Measurements from ENCODE around the gene ZNF580. TPM values are rescaled to one million over a fixed set of nuclear protein-coding genes. Genes with fewer than 3 reads are reported as not detected.
A peak's percentile ranks its signal among the peaks of the same experiment; 100 is the strongest.

The ZNF580 gene
- total RNA-seq, 1 donor from 2014 or later = 11.8 TPM

DNA sequence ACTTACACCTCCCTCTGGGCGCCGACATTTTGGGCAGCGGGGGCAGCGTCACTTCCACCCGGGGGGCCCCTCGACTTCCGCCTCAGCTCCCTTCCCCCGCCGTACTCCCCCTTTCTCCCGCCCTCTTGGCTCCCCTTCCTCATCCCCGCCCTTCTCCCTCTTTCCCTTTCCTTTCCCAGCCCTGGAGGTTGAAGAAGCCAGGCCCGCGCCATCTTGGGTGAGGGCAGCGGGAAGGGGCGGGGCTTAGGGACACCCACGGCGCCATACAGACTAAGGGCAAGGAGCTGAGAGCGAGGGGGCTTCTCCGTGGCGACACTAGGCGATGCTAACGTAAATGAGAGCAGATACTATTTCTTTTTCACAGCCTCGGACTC lies 41.3 kb upstream of the ZNF580 start, which contains the start of gene FIZ1:
Gene FIZ1, minus strand, starts transcription at position 50 of the 374 bp plus-strand sequence. CDS start 1,652 bp downstream, outside the sequence.
- peaks cover 33% of the 10 kb centered on the region for H3K4me1 ChIP-seq
- intact Hi-C loops (cut with micrococcal nuclease) = no loop called here
- peaks cover 26% of the 10 kb centered on the region for H3K36me3 ChIP-seq
- no peaks in the 10 kb centered on the region for H3K9me3 ChIP-seq (replicated peaks)
- H3K27me3 ChIP-seq (ENCODE audit: low read depth) = no peaks in the 10 kb centered on the region
- peak within 1 kb of the TSS; percentile 99 for H3K27ac ChIP-seq (replicated peaks)
- peak; percentile 99 for DNase-seq
- TF ChIP-seq, protein P1, sequence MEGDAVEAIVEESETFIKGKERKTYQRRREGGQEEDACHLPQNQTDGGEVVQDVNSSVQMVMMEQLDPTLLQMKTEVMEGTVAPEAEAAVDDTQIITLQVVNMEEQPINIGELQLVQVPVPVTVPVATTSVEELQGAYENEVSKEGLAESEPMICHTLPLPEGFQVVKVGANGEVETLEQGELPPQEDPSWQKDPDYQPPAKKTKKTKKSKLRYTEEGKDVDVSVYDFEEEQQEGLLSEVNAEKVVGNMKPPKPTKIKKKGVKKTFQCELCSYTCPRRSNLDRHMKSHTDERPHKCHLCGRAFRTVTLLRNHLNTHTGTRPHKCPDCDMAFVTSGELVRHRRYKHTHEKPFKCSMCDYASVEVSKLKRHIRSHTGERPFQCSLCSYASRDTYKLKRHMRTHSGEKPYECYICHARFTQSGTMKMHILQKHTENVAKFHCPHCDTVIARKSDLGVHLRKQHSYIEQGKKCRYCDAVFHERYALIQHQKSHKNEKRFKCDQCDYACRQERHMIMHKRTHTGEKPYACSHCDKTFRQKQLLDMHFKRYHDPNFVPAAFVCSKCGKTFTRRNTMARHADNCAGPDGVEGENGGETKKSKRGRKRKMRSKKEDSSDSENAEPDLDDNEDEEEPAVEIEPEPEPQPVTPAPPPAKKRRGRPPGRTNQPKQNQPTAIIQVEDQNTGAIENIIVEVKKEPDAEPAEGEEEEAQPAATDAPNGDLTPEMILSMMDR (IDR thresholded peaks at IDR 0.05; ENCODE audit: borderline replicate concordance) = no peak
- H3K4me3 ChIP-seq = peak within 1 kb of the TSS; percentile 83

DNA sequence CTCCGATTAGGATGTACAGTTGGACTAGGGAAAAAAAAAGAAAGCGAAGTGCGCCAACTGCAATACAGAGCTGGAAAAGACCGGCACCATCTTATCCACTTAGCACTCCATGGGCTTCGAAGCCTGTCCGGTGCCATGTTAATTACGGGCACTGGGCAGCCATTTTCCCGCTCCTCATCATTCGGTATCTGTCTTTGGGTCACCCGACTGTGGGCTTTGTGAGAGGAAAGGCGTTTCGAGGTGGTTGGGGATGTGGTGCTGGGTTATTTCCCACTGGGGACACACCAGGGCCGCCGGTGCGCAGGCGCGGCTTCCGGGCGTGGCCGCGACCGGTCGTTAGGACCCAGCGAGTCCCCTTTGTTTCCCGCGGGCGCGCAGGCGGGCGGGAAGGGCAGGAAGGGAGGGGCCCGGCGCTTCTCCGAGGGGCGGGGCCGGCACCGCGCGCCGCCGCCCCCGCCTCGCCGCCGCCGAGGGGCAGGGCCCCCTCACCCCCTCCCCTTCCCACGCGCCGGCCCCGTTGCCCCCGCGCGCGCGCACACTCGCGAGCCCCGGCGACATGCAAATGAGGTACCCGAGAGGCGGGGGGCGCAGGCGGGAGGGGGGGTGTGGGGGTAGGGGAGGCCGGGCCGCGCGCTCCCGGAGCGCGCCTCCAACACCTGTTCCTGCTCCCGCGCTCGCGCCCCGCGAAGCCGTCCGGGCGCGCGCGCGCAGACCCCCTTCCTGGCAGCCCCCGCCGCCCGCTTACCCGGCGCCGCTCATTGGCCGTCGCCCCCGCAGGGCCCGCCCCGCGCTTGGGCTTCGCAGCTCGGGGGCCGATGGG lies 40.8 kb upstream of the ZNF580 start, which contains the start of gene ZNF524:
Gene ZNF524, plus strand, starts transcription at position 447 of the 820 bp plus-strand sequence. CDS start 1,825 bp downstream, outside the sequence.
- peaks cover 39% of the 10 kb centered on the region for H3K4me1 ChIP-seq
- H3K36me3 ChIP-seq = peaks cover 25% of the 10 kb centered on the region
- peak; percentile 84 for DNase-seq
- H3K4me3 ChIP-seq = peak within 1 kb of the TSS; percentile 83
- no peaks in the 10 kb centered on the region for H3K27me3 ChIP-seq (ENCODE audit: low read depth)
- TF ChIP-seq, protein P1 (IDR thresholded peaks at IDR 0.05; ENCODE audit: borderline replicate concordance) = no peak
- H3K27ac ChIP-seq (replicated peaks) = peak within 1 kb of the TSS; percentile 99
- intact Hi-C loops (cut with micrococcal nuclease) = no loop called here
- H3K9me3 ChIP-seq (replicated peaks) = no peaks in the 10 kb centered on the region

DNA sequence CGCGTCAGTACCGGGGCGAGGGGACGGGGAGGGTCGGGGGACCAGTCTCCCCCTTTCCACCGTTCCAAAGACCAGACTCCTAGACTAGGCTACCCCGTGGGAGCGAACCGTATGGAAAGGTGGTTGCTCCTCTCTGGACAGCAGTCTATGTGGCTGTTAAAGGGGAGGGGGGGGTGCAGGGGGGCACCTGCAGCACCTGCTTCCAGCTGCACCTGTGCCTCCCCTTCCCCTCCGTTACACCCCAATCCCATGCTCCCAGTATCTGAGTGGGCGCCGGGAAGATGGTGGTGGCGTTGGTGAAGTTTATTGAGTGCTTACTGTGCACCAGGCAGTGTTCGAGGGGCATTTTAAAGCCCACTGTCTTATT lies 40.2 kb upstream of the ZNF580 start:
- Histone ChIP-seq H3K27ac (replicated peaks) (peak overlapping the region; percentile 99), H3K4me1 (peaks cover 41% of the 10 kb centered on the region), H3K36me3 (peaks cover 19% of the 10 kb centered on the region), H3K27me3 (ENCODE audit: low read depth) (no peaks in the 10 kb centered on the region), H3K4me3 (peak overlapping the region; percentile 83), H3K9me3 (replicated peaks) (no peaks in the 10 kb centered on the region)
- no peak for DNase-seq
- TF ChIP-seq, protein P1 (IDR thresholded peaks at IDR 0.05; ENCODE audit: borderline replicate concordance) = no peak
- intact Hi-C loops (cut with micrococcal nuclease) = no loop called here

DNA sequence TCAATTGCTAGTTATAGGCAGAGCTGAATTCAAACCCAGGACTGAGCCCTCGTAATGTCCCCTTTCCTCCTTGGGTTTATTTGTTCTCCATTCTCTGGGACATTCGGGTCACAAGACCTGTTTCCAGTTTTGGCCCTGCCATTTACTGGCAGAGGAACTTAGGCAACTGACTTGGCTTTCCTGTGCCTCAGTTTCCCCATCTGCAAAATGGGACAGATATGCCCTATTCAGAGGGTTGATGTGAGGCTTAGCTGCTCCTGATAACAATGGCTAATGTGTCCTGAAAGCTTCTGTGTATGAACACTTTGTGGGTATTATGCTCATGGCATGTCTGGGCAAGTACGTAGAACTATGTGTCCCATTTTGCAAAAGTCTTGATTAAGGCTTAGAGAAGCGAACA lies 39.7 kb upstream of the ZNF580 start:
- TF ChIP-seq, protein P1 (IDR thresholded peaks at IDR 0.05; ENCODE audit: borderline replicate concordance) = no peak
- Histone ChIP-seq H3K4me1 (peaks cover 41% of the 10 kb centered on the region), H3K9me3 (replicated peaks) (no peaks in the 10 kb centered on the region), H3K4me3 (peak overlapping the region; percentile 83), H3K27ac (replicated peaks) (peak overlapping the region; percentile 99), H3K36me3 (peaks cover 14% of the 10 kb centered on the region), H3K27me3 (ENCODE audit: low read depth) (no peaks in the 10 kb centered on the region)
- DNase-seq = no peak
- intact Hi-C loops (cut with micrococcal nuclease) = no loop called here

DNA sequence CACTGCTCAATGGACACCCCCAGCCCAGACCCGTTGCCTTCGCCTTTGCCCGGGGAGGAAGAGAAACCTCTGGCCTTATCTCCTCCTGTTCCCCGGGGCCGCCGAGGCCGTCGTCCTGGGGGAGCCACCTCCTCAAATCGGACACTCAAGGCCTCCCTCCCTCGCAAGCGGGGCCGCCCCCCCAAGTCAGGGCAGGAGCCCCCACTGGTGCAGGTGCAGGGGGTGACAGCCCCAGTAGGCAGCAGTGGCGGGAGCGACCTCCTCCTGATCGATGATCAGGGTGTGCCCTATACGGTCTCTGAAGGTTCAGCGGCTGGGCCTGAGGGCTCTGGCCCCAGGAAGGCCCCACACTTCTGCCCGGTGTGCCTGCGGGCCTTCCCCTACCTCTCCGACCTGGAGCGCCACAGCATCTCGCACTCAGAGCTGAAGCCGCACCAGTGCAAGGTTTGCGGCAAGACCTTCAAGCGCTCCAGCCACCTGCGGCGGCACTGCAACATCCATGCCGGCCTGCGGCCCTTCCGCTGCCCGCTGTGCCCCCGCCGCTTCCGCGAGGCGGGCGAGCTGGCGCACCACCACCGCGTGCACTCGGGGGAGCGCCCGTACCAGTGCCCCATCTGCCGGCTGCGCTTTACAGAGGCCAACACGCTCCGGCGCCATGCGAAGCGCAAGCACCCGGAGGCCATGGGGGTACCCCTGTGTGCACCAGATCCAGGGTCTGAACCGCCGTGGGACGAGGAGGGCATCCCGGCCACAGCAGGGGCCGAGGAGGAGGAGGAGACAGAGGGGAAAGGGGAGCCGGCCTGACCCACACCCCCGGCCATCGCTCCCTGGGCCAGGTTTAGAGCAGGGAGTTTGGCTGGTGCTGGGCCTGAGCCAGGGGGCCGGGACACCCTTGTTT lies 38.4 kb upstream of the ZNF580 start:
- Histone ChIP-seq H3K4me3 (no peak overlapping the region), H3K4me1 (peaks cover 51% of the 10 kb centered on the region), H3K36me3 (peaks cover 2% of the 10 kb centered on the region), H3K27me3 (ENCODE audit: low read depth) (no peaks in the 10 kb centered on the region), H3K9me3 (replicated peaks) (no peaks in the 10 kb centered on the region), H3K27ac (replicated peaks) (no peak overlapping the region)
- intact Hi-C loops (cut with micrococcal nuclease) = no loop called here
- TF ChIP-seq, protein P1 (IDR thresholded peaks at IDR 0.05; ENCODE audit: borderline replicate concordance) = no peak
- DNase-seq = no peak

All from left ventricle myocardium inferior (tissue), 1 donor.